Posterior cingulate gyrus (tissue), 11 donors: ENCODE data around the gene FRAS1.
"Not testable (repeated sequence)": the region's sequence is repeated elsewhere in the genome, so short reads cannot be mapped to it uniquely, and the experiment has no call there.

ENCODE experiments used
- DNase-seq, 10 donors: peaks; one replicate each; pipeline versions ENCODE4 v3.0.0 to v3.0.0-alpha.2; 2020 to 2021; ENCODE audit warnings: mixed read lengths in 3 of 10
- intact Hi-C: fragments of 100-400 bp; cut with DNase I; formaldehyde crosslinking; loops from one replicate; pipeline ENCODE4 v1.15.1; 2023

FRAS1 gene

DNA sequence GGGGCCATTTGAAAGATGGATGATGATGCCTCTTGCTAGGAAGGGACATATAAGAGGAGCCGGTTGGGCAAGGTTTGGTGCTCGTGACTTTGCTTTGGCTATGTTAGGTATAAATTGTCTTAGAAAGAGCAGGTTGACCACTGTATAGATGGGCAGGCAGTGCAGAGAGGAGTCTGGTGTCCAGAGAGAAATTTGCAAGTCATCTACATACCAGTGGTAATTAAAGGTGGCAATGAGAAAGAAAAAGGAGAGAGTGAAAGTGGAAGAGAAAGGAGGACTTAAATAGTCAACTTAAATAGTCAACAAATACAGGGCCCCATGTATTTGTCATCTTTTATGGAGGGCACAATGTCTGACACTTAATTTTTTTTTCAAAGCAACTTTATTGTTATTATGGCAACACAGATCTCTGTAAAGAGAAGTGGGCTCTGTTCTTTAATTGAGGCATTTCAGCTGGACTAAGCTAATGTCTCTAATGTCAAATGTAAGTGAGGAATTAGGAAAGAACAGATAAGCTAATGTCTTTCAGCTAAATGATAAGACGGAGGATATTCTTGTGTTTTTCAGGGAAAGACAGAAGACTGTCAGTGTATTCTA lies 419.1 kb downstream of the FRAS1 start:
- intact Hi-C loops: no loop called here
- DNase-seq: no peak

DNA sequence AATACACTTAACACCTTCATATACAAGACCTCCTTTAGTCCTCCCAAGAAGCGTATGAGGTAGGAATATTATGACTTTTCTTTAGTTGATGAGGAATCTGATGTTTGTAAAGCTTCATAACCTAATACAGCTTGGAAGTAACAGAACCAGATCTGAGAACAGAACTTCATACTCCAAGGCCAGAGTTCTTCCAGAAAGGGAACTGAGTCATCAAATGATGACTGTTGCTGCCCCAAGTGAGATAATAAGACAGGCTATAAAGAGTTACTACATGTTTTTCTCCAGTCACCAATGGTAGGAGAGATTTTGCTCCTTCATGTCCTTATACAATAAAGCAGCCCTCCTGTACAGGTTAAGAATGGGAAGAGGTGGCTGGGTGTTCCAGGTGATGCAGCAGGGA lies 420.2 kb downstream of the FRAS1 start:
- no peak for DNase-seq
- intact Hi-C loops: no loop called here

DNA sequence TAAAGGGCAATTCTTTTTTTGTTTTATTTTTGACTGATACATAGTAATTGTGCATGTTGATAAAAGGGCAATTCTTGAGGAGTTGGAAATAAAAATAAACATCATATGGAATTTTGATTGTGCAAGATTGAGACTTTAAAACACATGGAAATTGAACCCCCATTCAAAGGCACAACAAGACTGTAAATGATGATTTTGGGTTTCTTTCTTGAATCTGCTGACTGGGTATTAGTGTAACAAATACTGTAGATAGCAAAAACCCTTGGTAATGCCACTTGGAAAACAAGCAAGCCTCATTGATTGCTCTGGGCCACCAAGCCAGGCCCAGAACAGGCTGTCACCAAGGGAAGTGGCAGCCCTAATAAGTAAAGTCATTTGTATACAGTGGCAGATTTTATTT lies 421.4 kb downstream of the FRAS1 start:
- DNase-seq: no peak
- intact Hi-C loops: no loop called here

DNA sequence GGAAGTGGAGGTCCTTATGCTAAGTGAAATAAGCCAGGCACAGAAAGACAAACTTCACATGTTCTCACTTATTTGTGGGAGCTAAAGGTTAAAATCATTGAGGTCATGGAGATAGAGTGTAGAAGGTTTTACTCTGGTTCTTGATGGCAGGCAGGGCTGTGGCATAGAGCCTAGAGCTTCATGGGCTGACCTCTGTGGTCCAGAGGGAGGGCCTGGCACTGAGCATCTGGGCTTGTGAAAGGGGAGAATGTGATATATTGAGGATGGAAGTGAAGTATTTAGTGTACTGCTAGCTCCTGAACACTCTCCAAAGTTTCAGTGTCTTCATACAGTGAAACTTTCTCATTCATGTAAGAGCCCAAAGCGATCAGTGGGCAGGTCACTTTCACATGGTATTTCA lies 423.2 kb downstream of the FRAS1 start:
- no peak for DNase-seq
- intact Hi-C loops: no loop called here

DNA sequence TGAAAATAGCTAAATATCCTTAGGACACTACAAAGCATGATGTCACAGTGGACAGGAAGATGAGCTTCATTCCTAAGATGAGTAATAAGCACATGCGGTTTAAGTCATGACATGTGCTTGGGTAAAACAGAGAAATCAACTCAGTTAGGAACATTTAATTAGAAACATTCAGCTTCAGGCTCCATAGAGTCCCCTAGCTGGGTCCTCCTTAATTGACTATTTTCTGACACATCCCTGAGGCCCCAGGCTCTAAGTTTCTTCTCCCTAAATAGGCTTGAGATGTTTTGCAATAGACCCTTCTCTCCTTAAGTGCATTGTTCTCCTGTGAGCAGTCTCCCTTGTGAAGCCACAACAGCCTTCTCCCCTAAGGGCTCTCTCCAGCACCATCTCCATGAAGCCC lies 424.1 kb downstream of the FRAS1 start:
- intact Hi-C loops: no loop called here
- no peak for DNase-seq

DNA sequence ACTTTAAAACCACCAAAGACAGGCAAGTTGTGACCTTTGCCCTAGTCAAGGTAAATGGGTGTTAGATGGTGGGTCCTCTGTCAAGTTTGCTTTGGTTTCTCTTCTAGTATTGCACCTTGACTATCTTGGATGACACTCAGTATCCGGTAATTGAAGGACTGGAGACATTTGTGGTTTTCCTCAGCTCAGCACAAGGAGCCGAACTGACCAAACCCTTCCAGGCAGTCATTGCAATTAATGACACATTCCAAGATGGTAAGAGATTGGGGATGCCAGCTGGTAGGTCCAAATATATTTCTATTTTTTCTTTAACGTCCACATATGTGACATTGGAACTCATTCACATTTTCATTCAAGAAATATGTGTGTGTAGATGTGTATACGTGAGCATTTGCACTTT lies 425.2 kb downstream of the FRAS1 start:
- DNase-seq: no peak
- intact Hi-C loops: no loop called here

DNA sequence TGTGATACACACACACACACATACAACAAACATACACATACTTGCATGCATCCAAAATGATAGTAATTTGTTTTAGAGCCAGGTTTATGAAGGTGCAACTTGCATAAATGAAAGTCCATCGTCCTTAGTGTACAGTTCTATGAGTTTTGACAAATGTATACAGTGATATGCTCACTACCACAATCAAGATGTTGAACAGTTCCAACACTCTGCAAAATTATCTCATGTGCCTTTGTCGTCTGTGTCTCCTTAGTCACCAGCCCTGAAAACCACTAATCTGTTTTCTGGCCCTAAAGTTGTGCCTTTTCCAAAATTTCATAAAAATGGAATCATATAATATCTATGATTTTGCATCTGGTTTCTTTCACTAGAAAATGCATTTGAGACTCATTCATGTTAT lies 426.7 kb downstream of the FRAS1 start:
- DNase-seq: no peak
- intact Hi-C loops: no loop called here

DNA sequence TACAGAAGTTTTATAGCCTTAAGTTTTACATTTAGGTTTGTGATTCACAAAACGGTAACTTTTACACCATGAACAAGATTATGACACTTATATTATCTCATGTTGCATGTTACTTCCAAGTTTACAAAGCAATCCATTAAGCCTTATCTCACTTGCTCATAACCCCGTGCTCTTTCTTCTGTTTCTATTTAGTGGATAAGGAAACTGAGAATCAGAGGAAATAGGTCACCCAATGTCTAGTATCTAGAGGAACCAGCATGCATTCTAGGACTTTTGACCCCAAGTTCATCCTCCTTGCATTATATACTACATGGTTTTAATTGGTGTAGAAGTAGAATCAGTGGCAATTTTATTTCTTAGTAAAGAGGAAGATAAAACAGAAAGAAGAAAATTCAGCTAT lies 427.5 kb downstream of the FRAS1 start:
- intact Hi-C loops: no loop called here
- DNase-seq: no peak

DNA sequence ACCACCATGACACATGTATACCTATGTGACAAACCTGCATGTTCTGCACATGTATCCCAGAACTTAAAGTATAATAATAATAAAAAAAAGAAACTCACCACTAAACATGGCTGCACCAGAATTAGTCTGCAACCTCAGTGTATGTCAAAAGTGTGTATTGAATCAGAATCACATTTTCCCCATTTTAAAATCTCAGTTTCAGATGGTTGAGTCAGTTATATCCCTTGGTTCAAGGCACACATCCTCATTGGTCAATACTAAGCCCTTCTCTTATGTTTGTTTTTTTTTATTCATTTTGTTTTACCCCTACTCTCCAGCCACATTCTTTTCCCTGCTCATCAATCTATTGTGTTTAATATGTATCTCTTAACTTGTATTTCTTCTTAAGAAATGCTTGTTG lies 436.6 kb downstream of the FRAS1 start:
- DNase-seq: no peak

DNA sequence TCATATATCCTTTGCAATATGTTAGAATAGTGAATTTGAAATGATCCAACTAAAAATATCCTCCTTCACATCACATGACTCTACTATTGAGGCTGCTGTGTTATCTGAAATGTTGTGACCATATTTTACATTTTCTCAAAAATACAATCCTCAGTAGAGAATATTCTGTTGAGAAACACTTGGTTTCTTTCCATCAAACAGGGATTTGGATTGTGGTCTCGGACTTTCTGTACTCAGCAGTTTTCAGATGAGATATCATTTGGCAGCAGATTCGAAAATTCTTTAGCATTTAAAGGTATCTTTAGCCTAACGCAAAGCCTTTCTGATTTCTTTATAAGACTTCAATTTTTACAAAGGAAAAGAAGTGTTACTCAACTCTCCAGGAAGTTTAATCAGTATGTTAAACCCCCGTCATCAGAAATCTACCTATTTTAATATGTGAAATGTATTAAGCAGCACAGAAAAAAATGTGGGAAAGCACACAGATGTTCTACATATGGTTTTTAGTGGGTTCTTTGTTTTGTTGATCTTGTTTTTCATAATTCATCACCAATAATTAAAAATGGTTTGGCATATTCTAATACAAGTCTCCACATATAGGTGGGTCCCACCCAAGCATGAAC lies 439.0 kb downstream of the FRAS1 start:
- DNase-seq: no peak
- intact Hi-C loops: no loop called here

More for the DNA sequence above, 436.6 kb downstream of the FRAS1 start:
- intact Hi-C loops: no loop called here

DNA sequence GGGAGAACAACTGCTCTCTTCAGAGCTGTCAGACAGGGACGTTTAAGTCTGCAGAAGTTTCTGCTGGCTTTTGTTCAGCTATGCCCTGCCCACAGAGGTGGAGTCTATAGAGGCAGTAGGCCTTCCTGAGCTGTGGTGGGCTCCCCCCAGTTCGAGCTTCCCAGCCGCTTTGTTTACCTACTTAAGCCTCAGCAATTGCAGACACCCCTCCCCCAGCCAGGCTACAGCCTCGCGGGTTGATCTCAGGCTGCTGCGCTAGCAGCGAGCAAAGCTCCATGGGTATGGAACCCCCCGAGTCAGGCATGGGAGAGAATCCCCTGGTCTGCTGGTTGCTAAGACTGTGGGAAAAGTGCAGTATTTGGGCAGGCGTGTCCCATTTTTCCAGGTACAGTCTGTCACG lies 449.1 kb downstream of the FRAS1 start:
- intact Hi-C loops, DNase-seq: not testable (repeated sequence)

DNA sequence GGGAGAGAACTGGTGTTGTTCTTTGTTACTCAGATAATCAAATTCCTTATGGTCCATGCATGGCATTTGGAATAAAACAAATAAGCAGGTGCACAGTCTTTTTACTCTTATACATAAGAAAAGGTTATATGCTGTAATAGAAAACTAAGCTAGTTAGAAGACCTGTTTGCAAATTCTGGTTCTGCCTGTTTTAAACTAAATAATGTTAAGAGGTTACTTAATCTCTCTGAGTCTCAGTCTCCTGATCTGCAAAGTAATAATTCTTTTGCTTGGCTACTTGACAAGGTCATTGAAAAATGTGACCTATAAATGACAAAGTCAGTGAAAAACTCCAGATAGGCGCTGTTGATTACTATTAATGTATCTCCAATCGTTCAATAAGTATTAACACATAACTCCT lies 451.9 kb downstream of the FRAS1 start:
- no peak for DNase-seq
- intact Hi-C loops: no loop called here

DNA sequence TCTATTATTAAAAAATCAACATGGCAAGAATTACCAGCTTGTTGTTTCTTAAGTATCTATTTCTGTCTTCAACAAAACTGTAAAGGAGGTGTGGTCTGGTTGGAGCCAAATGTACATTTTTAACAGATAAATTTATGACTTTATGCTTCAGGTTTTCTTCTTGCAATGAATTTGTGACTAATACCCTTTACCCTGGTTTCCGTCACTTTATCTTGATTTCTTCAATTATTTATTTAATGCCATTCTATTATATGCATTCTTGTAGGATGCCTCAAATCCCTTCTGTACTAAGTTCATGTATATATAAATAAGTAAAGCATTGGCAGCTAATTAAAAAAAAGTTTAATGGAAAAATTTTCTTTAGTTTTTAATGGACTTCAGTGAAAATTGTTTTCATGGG lies 453.0 kb downstream of the FRAS1 start:
- intact Hi-C loops: no loop called here
- DNase-seq: no peak

DNA sequence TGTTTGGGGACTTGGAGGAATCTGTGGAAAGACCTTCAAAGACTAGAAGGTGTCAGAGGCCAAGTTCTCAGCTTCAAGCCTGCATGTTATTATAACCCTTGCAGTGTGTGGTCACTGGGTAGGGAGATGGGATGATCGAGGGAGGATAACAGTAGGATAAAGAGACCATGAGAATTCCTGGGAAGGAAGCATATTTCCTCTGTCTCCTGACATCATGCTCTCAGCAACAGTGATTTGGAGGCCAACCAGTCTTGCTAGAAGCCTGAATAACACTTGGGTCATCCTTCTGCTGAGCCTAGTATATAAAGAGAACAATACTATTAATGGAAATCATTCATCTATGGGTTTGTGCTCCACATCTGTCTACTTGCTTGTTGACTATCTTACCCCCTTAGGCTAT lies 453.6 kb downstream of the FRAS1 start:
- intact Hi-C loops: no loop called here
- DNase-seq: no peak

DNA sequence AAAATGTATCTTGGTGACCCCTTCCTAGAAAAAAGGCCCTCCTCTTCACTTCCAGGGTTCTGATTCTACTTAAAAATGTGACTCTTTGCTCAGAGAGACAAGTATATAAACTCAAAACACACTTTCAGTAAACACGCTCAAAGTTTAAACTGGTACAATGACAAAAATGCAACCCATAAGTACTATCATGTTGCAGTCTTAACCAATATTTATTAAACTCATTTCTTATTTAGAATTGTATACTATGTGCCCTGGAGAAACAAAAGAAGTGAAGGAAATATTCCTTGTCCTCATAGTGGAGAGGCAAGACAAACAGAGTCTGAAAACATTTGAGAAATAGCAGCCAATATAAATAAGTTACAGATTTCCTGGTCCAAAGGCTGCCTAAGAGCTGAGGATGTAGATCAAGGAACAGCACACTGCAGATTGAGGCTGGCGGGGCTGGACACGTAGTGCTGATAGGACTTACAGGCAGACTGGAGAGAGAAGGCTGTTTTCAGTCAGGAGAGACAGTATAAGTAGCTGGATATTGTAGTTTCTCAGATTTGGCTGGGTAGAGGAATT lies 455.3 kb downstream of the FRAS1 start:
- intact Hi-C loops: no loop called here

DNA sequence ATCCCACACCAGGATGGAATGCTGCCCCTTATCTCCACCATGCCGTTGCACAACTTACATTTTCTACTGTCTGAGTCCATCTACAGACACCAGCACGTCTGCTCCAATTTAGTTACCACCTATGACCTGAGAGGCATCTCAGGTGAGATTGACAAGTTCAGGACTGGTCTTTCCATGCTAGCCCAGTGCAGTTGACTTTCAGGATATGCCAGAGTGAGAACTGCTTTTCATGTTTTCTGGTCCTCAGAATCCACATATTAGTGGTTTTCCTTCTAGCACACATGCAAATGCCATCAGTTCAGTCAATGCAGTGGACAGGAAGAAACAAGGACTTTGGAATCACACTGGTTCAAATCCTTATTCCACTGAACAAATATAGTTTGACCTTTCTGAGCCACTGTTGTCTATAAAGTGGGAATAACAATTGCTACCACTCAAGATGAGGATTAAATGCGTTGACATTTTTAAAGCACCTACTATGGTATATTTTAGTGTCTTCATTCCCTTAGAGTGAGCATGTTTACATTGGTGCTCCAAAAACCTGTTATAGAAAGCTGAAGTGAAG lies 456.4 kb downstream of the FRAS1 start:
- intact Hi-C loops: no loop called here

More for the DNA sequence above, 455.3 kb downstream of the FRAS1 start:
- DNase-seq: no peak

DNA sequence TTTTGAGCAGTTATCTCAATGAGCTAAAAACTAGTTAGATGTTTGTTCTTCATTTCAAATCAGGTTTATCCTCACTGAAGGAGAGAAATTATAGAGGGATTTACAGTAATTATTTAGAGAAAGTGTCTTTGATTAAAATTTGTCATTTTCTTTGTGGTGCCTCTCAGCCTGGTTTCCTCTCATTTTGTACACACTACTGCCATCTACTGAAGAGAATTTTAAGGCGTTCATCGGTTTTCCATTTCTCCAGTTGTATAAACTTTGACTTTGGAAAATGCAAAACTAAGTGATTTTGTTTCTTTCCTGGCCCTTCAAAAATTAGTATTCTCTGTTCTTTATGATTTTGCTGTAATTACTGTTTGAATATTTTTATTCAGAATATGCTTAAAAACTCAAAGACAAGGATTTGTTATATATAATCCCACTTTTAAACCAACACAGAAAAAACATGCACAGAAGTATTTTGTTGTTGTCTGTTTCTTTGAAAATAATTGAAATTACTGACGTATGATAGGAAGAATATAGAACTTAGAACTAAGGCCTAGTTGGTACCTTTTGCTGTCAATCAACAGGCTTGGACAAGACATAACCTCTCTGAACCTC lies 460.0 kb downstream of the FRAS1 start:
- DNase-seq: no peak
- intact Hi-C loops: loop anchor here (2.0 to 5.0 kb wide), 2 partner anchors 458 to 560 kb away; no protein-coding TSS in a partner anchor

More for the DNA sequence above, 456.4 kb downstream of the FRAS1 start:
- DNase-seq: no peak

DNA sequence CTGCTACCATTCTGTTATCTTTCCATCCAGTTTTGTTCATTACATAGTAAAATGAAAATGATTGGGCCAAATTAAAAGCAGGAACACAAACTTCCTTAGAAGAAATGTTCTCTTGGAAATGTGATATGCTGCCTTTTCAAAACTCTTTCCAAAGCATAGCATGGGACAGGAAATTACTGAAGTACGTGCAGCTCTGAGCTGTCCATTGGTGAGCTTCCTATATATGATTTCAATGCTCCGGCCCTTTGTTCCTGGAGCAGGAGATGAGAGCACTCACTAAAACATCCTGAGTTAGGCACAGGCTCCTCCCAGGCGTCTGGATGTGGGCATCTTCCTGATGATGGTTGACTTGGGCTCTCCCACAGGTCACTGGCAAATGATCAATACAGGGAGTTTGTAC lies 461.4 kb downstream of the FRAS1 start:
- intact Hi-C loops: loop anchor here (5.0 kb wide), 1 partner anchor 561 kb away; no protein-coding TSS in a partner anchor
- DNase-seq: no peak

DNA sequence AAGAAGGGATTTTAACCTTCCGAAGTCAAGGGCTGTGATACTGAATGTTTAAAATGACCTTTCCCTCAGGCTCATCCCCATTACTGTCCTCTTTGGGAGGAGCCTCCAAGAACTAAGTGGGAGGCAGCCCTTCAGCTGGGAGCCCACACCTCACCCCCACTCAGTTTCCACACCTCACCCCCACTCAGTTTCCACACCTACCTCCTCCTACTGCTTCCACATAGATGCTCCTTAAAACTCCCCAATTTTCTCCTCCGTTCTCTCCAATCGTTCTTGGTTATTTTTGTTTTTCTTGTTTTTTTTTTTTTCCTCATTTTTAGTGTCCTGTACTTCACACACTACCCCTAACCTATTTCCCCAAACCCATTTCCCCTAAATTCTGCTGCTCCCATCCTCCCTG lies 462.8 kb downstream of the FRAS1 start:
- DNase-seq: no peak
- intact Hi-C loops: loop anchor here (5.0 kb wide), 1 partner anchor 563 kb away; no protein-coding TSS in a partner anchor

DNA sequence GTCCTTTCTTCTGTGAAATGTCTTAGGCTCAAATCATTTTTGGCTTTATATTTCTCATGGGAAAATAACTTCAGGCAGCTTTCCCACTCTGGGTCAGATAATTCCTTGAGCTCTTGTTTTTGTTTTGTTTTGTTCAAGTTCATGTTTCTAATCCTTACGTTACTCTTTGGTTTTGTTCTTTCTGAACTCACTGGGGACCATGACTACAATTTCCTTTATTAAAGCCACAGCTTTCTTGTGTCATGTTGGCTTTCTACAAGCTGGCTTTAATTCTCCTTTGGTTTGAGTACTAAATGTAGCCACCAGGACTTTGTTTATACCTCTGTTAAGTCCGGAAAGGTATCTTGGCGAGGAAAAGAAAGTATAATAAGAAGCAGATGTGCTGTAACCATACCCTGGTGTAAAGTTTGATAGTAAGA lies 463.7 kb downstream of the FRAS1 start:
- no peak for DNase-seq
- intact Hi-C loops: no loop called here

DNA sequence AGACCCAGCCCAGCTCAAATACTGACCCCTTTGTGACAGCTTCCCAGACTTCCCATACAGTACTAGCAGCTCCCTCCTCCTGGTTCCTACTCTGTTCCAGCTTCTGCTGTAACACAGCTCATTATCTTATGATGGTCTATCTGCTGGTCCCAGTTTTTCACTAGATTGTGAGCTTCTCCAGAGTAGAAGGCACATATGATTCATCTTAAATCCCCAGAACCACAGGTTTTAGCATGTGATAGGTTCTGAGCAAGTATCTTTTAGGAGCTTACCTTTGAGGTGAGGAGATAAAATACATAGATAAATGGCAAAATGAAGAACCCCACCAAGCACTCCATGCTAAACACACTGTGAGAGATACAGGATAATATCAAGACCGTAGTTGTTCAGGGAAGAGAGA lies 466.9 kb downstream of the FRAS1 start:
- intact Hi-C loops: no loop called here
- no peak for DNase-seq
